ENCODE data around the gene LPAR3.

- TF ChIP-seq CTCF (conservative IDR thresholded peaks at IDR 0.05; ENCODE audit: low read depth, low read length) = no peak
- TF ChIP-seq EZH2 (IDR thresholded peaks at IDR 0.05; ENCODE audit: low read length, unreplicated experiment) = no peak
- no peak for TF ChIP-seq EZH2phosphoT487 (IDR thresholded peaks at IDR 0.05; ENCODE audit: borderline replicate concordance, low read length)
Measured at GRCh38 chr1:84899969-84900368, 7.0 kb upstream of the LPAR3 start.

Measured in PC-3 (cell line).